GM21825 (cell line): Measurements from ENCODE around the gene ADH7.
A peak's percentile ranks its signal among the peaks of the same experiment; 100 is the strongest.

Experiments
- ATAC-seq: cut with Tn5 transposase; IDR thresholded peaks from one replicate; pipeline ENCODE4 v1.9.1; 2021; ENCODE audit warnings: mild to moderate bottlenecking, moderate library complexity; ENCODE audit not compliant: unreplicated experiment

The ADH7 gene

GRCh38 chr4:99435154-99435553 lies at the start of gene ADH7:
TSS of gene ADH7 (minus strand) at chr4:99435342. CDS start at chr4:99435233, 109 bp downstream.
- no peak for ATAC-seq

- no peak for ATAC-seq
Measured at GRCh38 chr4:99483636-99484035, 48.5 kb upstream of the ADH7 start.

GRCh38 chr4:99473131-99473530 lies 38.0 kb upstream of the ADH7 start:
- ATAC-seq, result no peak

- no peak for ATAC-seq
Measured at GRCh38 chr4:99471896-99472295, 36.8 kb upstream of the ADH7 start.

- no peak for ATAC-seq
Measured at GRCh38 chr4:99471349-99471748, 36.2 kb upstream of the ADH7 start.

- ATAC-seq, result no peak
Measured at GRCh38 chr4:99468889-99469288, 33.7 kb upstream of the ADH7 start.

- no peak for ATAC-seq
Measured at GRCh38 chr4:99467887-99468286, 32.7 kb upstream of the ADH7 start.

GRCh38 chr4:99463566-99463965 lies 28.4 kb upstream of the ADH7 start:
- ATAC-seq, result no peak

- peak; percentile 93 for ATAC-seq
Measured at GRCh38 chr4:99462875-99463464, 27.8 kb upstream of the ADH7 start.

GRCh38 chr4:99461623-99462401 lies 26.7 kb upstream of the ADH7 start:
- no peak for ATAC-seq

GRCh38 chr4:99459546-99460042 lies 24.5 kb upstream of the ADH7 start:
- ATAC-seq, result no peak

- ATAC-seq, result no peak
Measured at GRCh38 chr4:99458911-99459447, 23.8 kb upstream of the ADH7 start.

- no peak for ATAC-seq
Measured at GRCh38 chr4:99457676-99458075, 22.5 kb upstream of the ADH7 start.

- ATAC-seq, result no peak
Measured at GRCh38 chr4:99457270-99457669, 22.1 kb upstream of the ADH7 start.

- peak; percentile 13 for ATAC-seq
Measured at GRCh38 chr4:99447513-99447912, 12.4 kb upstream of the ADH7 start.

- peak; percentile 97 for ATAC-seq
Measured at GRCh38 chr4:99447079-99447478, 11.9 kb upstream of the ADH7 start.

- no peak for ATAC-seq
Measured at GRCh38 chr4:99438405-99438780, 3.3 kb upstream of the ADH7 start.

- ATAC-seq, result no peak
Measured at GRCh38 chr4:99437723-99438404, 2.7 kb upstream of the ADH7 start.

- no peak for ATAC-seq
Measured at GRCh38 chr4:99436976-99437722, 2.0 kb upstream of the ADH7 start.

GRCh38 chr4:99436462-99436861 lies 1.3 kb upstream of the ADH7 start:
- ATAC-seq, result no peak

- no peak for ATAC-seq
Measured at GRCh38 chr4:99430106-99430505, 5.0 kb downstream of the ADH7 start.
